Liver (tissue), 9 donors: ENCODE measurements around the gene ASH1L. TPM values are rescaled to one million over a fixed set of nuclear protein-coding genes. Genes with fewer than 3 reads are reported as not detected.

ENCODE experiments used
- DNase-seq: peaks from one replicate; pipeline ENCODE4 v3.0.0-alpha.2; 2017; ENCODE audit warnings: low spot score
- H3K27ac ChIP-seq, 2 donors: one replicate each; pipeline ENCODE4 v1.7.0; 2013; ENCODE audit warnings: inconsistent platforms in 2 of 2, low read length in 2 of 2, control low read depth in 1 of 2, low read depth in 1 of 2, mild to moderate bottlenecking in 1 of 2
- H3K27me3 ChIP-seq, 4 donors: one replicate each; pipeline versions ENCODE4 v1.6.1 to v1.7.0; 2013; ENCODE audit warnings: low read length in 3 of 4, inconsistent platforms in 1 of 4, mild to moderate bottlenecking in 1 of 4, moderate library complexity in 1 of 4; ENCODE audit not compliant: control insufficient read depth in 4 of 4, insufficient read depth in 4 of 4
- H3K36me3 ChIP-seq, 4 donors: one replicate each; pipeline versions ENCODE4 v1.6.1 to v1.7.0; 2013; ENCODE audit warnings: low read length in 3 of 4, mild to moderate bottlenecking in 3 of 4, low read depth in 1 of 4, moderate library complexity in 1 of 4; ENCODE audit not compliant: control insufficient read depth in 4 of 4, insufficient read depth in 3 of 4
- H3K4me1 ChIP-seq, 4 donors: one replicate each; pipeline versions ENCODE4 v1.6.1 to v1.7.0; 2013; ENCODE audit warnings: low read length in 3 of 4, mild to moderate bottlenecking in 3 of 4, moderate library complexity in 1 of 4; ENCODE audit not compliant: control insufficient read depth in 4 of 4, insufficient read depth in 4 of 4
- H3K4me3 ChIP-seq, 3 donors: one replicate each; pipeline versions ENCODE4 v1.6.1 to v1.7.0; 2013; ENCODE audit warnings: low read length in 3 of 3, control low read depth in 1 of 3, low read depth in 1 of 3, mild to moderate bottlenecking in 1 of 3
- H3K9ac ChIP-seq, 2 donors: one replicate each; pipeline ENCODE4 v1.7.0; 2013; ENCODE audit warnings: low read length in 2 of 2, mild to moderate bottlenecking in 2 of 2, moderate library complexity in 2 of 2, control low read depth in 1 of 2, low read depth in 1 of 2
- H3K9me3 ChIP-seq, 4 donors: one replicate each; pipeline versions ENCODE4 v1.6.1 to v1.7.0; 2013; ENCODE audit warnings: low read length in 3 of 4; ENCODE audit not compliant: control insufficient read depth in 4 of 4
- ATF3 ChIP-seq: IDR thresholded peaks from 2 replicates; pipeline ENCODE4 v1.6.1; 2016; ENCODE audit warnings: antibody characterized with exemption
- CTCF ChIP-seq: fragments of 150-350 bp; IDR thresholded peaks from 2 replicates; pipeline ENCODE4 v1.5.1; 2017; ENCODE audit warnings: improper control_type of control experiment, low read depth, low read length; ENCODE audit not compliant: missing input control
- EGR1 ChIP-seq, 2 donors: IDR thresholded peaks; 2 replicates each; pipeline ENCODE4 v1.6.1; 2016 to 2018; ENCODE audit warnings: antibody characterized with exemption in 2 of 2, low read depth in 2 of 2
- FOXA1 ChIP-seq: IDR thresholded peaks from 2 replicates; pipeline ENCODE4 v1.6.1; 2016; ENCODE audit warnings: antibody characterized with exemption
- FOXA2 ChIP-seq: IDR thresholded peaks from 2 replicates; pipeline ENCODE4 v1.6.1; 2016; ENCODE audit warnings: antibody characterized with exemption
- GABPA ChIP-seq, 2 donors: IDR thresholded peaks in 1 of 2; conservative IDR thresholded peaks in 1 of 2; 2 replicates each; pipeline ENCODE4 v1.6.1; 2016; ENCODE audit warnings: antibody characterized with exemption in 2 of 2, mild to moderate bottlenecking in 1 of 2, moderate library complexity in 1 of 2
- HNF4A ChIP-seq, 2 donors: conservative IDR thresholded peaks; 2 replicates each; pipeline ENCODE4 v1.6.1; 2016; ENCODE audit warnings: antibody characterized with exemption in 2 of 2, mild to moderate bottlenecking in 2 of 2
- HNF4G ChIP-seq: IDR thresholded peaks from 2 replicates; pipeline ENCODE4 v1.6.1; 2016; ENCODE audit warnings: antibody characterized with exemption
- JUND ChIP-seq, 2 donors: IDR thresholded peaks; 2 replicates each; pipeline ENCODE4 v1.6.1; 2016; ENCODE audit warnings: antibody characterized with exemption in 2 of 2
- MAX ChIP-seq: IDR thresholded peaks from 2 replicates; pipeline ENCODE4 v1.6.1; 2016; ENCODE audit warnings: antibody characterized with exemption
- NR2F2 ChIP-seq: IDR thresholded peaks from 2 replicates; pipeline ENCODE4 v1.6.1; 2016; ENCODE audit warnings: antibody characterized with exemption
- RAD21 ChIP-seq, 2 donors: IDR thresholded peaks; 2 replicates each; pipeline ENCODE4 v1.6.1; 2016; ENCODE audit warnings: antibody characterized with exemption in 2 of 2, mild to moderate bottlenecking in 2 of 2
- REST ChIP-seq: IDR thresholded peaks from 2 replicates; pipeline ENCODE4 v1.6.1; 2016; ENCODE audit warnings: antibody characterized with exemption, mild to moderate bottlenecking
- RXRA ChIP-seq, 2 donors: IDR thresholded peaks; 2 replicates each; pipeline ENCODE4 v1.6.1; 2017 to 2018; ENCODE audit warnings: antibody characterized with exemption in 2 of 2, mild to moderate bottlenecking in 1 of 2
- SP1 ChIP-seq: IDR thresholded peaks from 2 replicates; pipeline ENCODE4 v1.6.1; 2018; ENCODE audit warnings: antibody characterized with exemption, mild to moderate bottlenecking
- TAF1 ChIP-seq: conservative IDR thresholded peaks from 2 replicates; pipeline ENCODE4 v1.6.1; 2016; ENCODE audit warnings: antibody characterized with exemption, mild to moderate bottlenecking
- YY1 ChIP-seq: IDR thresholded peaks from 2 replicates; pipeline ENCODE4 v1.6.1; 2016; ENCODE audit warnings: antibody characterized with exemption, mild to moderate bottlenecking
- ZBTB33 ChIP-seq: IDR thresholded peaks from 2 replicates; pipeline ENCODE4 v1.6.1; 2016; ENCODE audit warnings: antibody characterized with exemption
- WGBS: extraction: QIAGEN DNeasy Blood & Tissue Kit; methylation state at CpG from one replicate; pipeline ENCODE4 v1.1.7; 2013; 5-methylcytosine and 5-hydroxymethylcytosine counted together
- polyA plus RNA-seq, 2 donors: library from polyadenylated mRNA; stranded (reverse) in 1 of 2; unstranded in 1 of 2; fragments of 200-250 nt in 1 of 2; fragments of >200 nt in 1 of 2; fragmentation: Nextera tagmentation in 1 of 2; extraction: Ambion mirVana in 1 of 2; gene quantifications; one replicate each; pipeline versions ENCODE4 v1.2.1 to v1.2.3, GENCODE V29; 2013 to 2015
- total RNA-seq, 2 donors: library from RNA; depleted of rRNA; stranded (reverse); fragments of >200 nt; gene quantifications; one replicate each; pipeline ENCODE4 v1.2.3, GENCODE V29; 2014
- donor health status: healthy.
- donor health status: healthy.
- donor health status: healthy.
- donor health status: healthy.
- donor health status: healthy.

The ASH1L gene
- total and polyA plus RNA-seq, 4 donors = 3.9 to 30.3 (median 13.9) TPM

GRCh38 chr1:155324717-155325602 lies 237.6 kb downstream of the ASH1L start:
- Histone ChIP-seq H3K4me3 (peak overlapping the region; percentile 74 to 81 (median 78)), H3K36me3 (peaks cover 0 to 7% (median under 1%) of the 10 kb centered on the region in 4 donors), H3K27me3 (no peaks in the 10 kb centered on the region), H3K27ac (peak overlapping the region; percentile 90 to 93), H3K9me3 (no peaks in the 10 kb centered on the region), H3K4me1 (peaks cover 2 to 35% (median 22%) of the 10 kb centered on the region in 4 donors), H3K9ac (peak overlapping the region; percentile 18 to 61)
- TF ChIP-seq RAD21 (IDR thresholded peaks at IDR 0.05) (peak in 1 of 2 donors; percentile 44), ZBTB33 (no peak)
- 20% methylated on average over 59 of the region's 59 CpGs for WGBS
- DNase-seq = peak; percentile 58

- under 1% methylated on average over 44 of the region's 44 CpGs for WGBS
- Histone ChIP-seq H3K9ac (peak overlapping the region; percentile 61 to 75), H3K27me3 (no peaks in the 10 kb centered on the region), H3K4me1 (peaks cover 2 to 35% (median 22%) of the 10 kb centered on the region in 4 donors), H3K4me3 (peak overlapping the region; percentile 74 to 81 (median 78)), H3K9me3 (no peaks in the 10 kb centered on the region), H3K27ac (peak overlapping the region; percentile 90 to 93), H3K36me3 (peaks cover 0 to 8% (median 6%) of the 10 kb centered on the region in 4 donors)
- peak; percentile 90 for DNase-seq
- TF ChIP-seq JUND (IDR thresholded peaks at IDR 0.05) = no peak
- peak; percentile 43 for TF ChIP-seq ZBTB33
- no peak for TF ChIP-seq FOXA2
- peak in 1 of 2 donors; percentile 18 for TF ChIP-seq HNF4A (conservative IDR thresholded peaks at IDR 0.05)
- no peak for TF ChIP-seq ATF3
- peak in 1 of 2 donors; percentile 57 for TF ChIP-seq RXRA (IDR thresholded peaks at IDR 0.05)
- TF ChIP-seq MAX = peak; percentile 75
- TF ChIP-seq RAD21 (IDR thresholded peaks at IDR 0.05) = peak; percentile 43 to 52
- TF ChIP-seq TAF1 = no peak
- peak; percentile 54 for TF ChIP-seq YY1
- peak in 1 of 2 donors; percentile 39 for TF ChIP-seq EGR1 (IDR thresholded peaks at IDR 0.05; ENCODE audit: low read depth in 2 of 2)
- peak; percentile 79 for TF ChIP-seq SP1
- peak in 1 of 2 donors; percentile 59 for TF ChIP-seq GABPA (IDR thresholded peaks at IDR 0.05 in 1 of 2, conservative IDR thresholded peaks at IDR 0.05 in 1 of 2)
- TF ChIP-seq HNF4G = no peak
- peak; percentile 67 for TF ChIP-seq NR2F2
- no peak for TF ChIP-seq CTCF
- no peak for TF ChIP-seq FOXA1
- no peak for TF ChIP-seq REST
These were observed 238.4 kb downstream of the ASH1L start for GRCh38 chr1:155324037-155324716.
